HS-27A (cell line): Measurements from ENCODE around the gene BMP7.
"Not testable (repeated sequence)": the region's sequence is repeated elsewhere in the genome, so short reads cannot be mapped to it uniquely, and the experiment has no call there.

Experiments used
- DNase-seq: peaks from one replicate; pipeline ENCODE4 v3.0.0-alpha.2; 2012; ENCODE audit warnings: low read depth, missing footprints

The BMP7 gene

DNA sequence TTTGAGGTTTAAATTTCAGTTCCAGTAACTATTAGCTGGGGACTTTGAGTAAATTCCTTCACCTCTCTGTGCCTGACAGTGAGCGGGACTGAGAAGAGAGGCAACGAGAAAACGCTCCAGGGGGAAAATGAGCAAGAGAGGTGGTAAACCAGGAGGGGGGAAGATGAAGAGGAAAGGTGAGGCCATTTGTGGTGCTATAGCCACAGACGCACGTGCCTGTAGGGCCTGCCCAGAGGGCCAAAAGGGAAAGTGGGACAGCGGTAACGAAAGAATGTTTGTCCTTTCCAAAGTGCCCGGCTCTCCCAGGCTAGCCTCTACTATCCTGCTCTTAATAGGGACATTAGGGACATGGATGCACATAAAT is 99.2 kb downstream of the BMP7 start:
- no peak for DNase-seq

DNA sequence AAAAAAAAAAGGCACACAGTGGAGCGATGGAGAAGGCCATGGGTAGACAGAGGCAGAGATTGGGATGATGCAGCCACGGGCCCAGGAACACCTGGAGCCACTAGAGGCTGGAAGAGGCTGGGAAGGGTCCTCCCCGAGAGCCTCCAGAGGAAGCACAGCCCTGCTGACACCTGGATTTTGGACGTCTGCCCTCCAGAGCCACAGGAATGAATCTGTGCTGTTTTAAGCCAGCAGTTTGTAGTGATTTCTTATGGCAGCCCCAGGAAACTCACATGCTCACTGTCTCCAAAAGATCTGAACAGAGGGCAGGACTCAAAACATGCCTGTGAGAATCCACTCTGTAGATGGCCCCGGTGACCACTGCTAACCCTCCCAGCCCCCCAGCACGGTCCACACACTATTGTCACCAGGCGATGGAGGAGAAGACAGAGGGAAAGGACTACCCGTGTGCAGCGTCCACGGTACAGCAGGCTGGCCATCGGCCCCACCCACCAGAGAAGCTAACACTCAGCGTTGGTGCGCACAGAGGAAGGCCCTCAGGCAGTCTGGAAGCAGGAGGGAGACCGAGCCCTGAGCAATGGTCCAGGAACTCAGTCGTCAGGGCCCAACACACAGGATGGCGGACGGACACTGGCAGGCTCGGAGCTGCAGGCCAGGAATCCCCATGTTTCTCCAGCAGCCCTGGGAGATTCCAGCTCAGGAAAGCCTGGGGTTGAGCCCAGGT is 99.7 kb downstream of the BMP7 start:
- DNase-seq = no peak

DNA sequence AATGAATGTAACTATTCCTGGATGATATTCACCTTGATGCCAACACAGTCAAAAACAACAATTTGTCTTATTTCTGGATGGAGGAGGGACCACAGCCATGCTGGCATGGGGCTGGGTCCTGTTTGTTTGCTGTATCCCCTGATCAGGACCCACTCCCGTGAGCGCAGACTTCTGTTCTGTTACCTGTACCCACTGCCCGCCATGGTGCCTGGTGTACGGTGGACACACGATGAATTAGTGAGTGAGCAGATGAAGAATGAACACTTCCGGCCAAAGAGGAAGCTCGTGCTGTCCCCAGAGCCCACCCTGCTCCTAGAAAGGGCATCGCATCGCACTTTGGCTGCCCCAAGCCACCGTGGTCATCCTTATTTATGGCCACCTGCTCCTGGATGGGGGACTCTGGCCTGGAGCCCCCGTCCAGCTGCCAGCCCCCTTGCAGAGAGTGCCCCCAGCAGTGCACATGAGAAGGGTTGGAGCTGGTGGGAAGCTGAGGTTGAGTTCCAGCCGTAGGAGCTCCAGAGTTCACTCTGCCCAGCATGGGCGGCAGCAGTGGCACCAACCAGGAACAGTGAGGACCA is 100.9 kb downstream of the BMP7 start:
- no peak for DNase-seq

DNA sequence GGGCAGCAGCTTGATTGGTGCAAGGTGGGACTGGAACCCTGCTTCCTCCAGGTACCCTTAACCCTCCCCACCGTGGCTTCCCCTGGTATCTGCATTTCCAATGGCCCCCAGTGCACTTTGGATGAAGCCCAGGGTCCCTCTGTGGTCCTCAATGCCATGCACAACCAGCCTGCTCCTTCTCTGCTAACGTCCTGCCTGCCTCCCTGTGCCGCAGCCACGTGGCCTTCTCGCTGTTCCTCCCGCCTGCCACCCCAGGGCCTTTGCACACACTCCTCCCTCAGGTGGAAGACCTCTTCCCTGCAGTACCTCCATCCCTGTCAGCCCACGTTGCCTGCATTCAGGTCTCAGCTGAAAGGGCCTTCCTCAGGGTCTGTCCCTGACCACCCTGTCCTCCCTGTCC is 101.6 kb downstream of the BMP7 start:
- no peak for DNase-seq

DNA sequence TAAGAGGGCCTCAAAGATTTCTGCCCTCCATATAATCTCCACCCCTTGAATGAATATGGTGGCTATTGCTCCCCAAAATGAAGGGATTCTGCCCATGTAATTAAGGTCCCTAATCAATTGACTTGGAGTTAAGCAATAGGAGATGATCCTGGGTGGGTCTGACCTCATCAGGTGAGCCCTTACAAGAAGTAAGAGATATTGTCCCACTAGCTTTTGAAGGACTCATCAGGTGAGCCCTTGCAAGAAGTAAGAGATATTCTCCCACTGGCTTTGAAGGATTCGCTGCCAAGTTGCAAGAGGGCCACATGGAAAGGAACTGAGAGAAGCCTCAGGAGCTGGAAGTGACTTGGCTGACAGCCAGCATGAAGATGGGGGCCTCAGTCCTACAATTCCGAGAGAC is 103.4 kb downstream of the BMP7 start:
- DNase-seq = no peak

DNA sequence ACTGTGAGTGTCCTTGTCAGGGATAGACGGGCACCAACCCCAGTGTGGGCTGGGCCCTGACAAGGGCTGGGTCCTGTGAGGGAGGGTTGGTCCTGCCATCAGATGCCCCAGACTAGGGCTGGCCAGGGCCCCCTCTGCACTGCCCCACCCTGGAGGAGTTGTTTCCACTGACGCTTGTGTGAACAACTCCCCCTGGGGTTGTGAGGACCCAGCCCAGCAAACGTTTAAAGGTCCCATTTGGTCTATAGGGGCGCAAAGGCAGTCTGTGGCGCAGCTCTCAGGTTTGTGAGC is 104.1 kb downstream of the BMP7 start:
- DNase-seq = no peak

DNA sequence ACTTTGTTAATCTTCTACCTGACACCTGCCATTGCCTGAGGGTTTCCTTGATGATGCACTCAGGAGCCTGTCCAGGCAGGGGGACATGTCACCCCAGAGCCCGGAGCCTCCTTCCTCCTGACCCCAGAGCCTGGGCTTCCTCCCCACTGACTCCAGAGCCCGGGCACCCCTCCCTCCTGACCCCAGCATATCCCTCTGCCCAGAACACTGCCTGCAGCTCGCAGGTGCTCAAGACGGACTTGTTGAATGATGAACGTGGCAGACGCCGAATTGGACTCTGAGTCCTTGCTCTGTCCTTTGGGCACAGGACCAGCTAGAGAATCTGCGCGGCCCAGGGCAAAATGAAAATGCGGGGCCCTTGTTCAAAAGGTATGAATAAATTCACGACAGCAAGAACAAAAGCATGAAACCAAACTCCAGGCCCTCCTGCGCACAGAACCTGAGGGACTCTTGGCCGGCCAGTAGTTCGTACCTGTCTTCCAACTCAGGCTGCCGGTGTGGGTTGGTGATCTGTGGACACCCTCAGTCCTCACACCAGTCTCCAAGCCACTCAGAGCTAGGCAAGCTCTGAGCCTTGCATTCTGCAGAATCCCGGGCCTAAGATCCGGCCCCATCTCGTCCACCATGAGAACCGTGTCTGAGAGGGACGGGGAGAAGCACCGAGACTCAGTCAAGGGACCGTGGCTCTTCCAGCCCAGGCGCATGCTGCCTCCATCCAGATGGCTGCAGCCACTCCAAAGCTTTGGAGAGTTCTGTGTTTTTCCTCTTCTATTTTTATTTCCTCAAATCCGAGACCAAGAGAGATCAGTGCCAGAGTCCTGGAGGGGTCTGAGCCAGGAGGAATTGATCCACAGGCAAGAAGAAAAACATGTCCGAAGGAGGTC is 104.7 kb downstream of the BMP7 start:
- no peak for DNase-seq

DNA sequence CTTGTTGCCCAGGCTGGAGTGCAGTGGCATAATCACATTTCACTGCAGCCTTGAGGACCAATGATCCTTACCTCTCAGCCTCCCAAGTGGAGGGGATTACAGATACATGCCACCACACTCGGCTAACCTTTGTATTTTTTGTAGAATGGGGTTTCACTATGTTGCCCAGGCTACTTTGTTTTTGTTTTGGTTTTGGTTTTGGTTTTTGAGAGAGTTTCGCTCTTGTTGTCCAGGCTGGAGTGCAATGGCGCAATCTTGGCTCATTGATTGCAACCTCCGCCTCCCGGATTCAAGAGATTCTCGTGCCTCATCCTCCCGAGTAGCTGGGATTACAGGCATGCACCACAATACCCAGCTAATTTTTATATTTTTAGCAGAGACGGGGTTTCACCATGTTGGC is 105.5 kb downstream of the BMP7 start:
- no peak for DNase-seq

DNA sequence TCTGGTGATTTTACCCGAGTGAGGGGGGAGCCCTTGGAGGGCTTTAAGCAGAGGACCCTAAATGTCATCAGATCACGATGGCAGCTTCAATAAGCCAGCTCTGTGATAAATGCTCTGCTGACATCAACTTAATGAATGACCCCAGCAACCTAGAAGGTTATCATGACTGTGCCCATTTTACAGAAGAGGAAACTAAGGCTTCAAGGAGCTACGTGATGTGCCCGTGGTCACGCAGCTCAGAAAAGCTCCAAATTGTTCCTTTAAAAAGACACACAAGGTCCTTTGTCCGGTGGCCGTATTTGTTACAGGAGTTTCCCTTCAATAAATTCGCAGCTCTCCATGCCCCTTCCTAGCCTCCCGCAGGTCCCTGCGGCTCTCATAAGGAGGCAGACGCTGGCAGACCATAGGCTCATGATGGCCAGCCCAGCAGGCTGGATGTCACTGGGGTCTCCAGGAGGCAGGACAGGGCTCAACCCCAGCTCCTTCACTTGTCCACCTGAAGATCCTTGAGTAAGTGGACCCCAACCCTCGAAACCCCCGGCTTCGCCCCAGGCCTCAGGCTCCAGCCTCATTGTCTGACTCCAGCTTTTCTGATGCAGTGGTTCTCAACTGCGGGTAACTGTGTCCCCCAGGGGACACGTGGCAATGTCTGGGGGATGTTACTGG is 106.4 kb downstream of the BMP7 start:
- no peak for DNase-seq

DNA sequence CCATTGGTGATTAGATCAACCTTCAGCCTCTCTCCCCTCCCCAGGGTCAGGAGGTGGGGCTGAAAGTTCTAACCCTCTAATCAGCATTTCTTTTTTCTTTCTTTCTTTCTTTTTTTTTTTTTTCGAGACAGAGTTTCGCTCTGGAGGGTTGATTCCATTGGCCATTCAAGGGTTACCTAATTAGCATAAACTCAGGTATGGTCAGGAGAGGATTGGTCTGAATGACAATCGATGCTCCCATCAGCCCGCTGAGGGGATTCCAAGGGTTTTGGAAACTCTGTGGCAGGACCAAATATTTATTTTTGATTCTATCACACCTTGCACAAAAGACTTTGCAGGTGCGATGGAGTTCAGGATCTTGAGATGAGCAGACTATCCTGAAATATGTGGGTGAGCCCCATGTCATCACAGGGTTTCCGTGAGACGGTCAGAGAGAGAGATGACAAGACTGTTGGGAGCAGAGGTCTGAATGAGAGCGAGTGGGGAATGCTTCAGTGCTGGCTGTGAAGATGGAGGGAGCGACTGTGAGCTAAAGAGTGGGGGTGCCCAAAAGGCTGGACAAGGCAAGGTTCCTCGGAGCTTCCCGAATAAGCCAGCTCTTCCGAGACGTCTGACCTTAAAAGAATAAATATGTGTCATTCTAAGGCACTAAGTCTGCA is 107.1 kb downstream of the BMP7 start:
- DNase-seq = no peak

DNA sequence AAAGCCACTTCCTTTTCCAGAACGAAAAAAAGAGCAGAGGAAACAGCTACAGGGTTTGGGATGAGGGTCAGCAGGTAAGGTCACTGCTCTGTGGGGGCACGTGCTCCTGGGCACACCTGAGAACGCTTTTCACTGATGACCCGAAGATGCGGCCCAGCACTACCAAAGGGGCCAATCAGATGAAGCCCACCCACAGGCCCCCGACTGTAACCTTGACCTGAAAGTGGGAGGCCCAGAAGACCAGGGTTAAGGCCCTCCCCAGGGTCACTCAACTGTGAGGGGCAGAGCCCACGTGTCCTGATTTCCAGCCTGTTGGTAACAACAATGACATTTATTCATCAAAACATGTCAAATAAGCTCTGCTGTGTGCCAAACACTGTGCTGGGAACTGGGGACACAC is 108.0 kb downstream of the BMP7 start:
- no peak for DNase-seq

DNA sequence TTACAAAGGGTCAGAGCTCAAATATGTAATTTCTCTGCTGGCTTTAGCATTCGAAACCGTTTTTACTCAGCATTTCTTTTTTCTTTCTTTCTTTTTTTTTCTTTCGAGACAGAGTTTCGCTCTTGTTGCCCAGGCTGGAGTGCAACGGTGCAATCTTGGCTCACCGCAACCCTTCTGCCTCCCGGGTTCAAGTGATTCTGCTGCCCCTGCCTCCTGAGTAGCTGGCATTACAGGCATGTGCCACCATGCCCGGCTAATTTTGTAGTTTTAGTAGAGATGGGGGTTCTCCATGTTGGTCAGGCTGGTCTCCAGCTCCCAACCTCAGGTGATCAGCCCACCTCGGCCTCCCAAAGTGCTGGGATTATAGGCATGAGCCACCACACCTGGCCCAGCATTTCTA is 108.7 kb downstream of the BMP7 start:
- not testable (repeated sequence) for DNase-seq

DNA sequence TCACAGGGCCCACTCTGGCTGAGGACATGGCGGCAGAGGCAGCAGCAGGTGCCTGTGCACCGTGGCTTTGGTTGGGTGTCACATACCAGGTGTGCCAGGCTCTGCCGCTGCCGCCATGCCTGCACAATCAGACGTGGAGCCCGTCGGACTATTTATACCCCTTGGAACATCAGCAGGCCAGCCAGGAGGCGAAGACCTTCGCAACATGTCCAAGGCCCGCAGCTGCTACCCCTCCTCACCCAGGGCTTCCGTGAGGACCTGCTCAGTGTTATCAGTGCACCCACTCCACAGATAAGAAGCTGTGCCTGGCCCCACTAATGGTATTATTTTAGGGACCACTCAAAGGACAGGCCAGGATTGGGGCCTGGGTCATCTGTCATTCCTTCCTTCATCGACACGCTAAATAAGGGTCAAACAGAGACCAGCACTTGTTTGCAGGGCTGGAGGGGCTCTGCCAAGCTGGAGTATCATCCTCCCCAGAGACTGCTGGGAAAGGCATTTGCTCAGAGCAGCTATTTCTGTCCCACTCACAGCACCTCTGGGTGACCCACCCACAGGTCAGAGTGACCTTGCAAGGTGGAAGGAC is 109.2 kb downstream of the BMP7 start:
- no peak for DNase-seq

DNA sequence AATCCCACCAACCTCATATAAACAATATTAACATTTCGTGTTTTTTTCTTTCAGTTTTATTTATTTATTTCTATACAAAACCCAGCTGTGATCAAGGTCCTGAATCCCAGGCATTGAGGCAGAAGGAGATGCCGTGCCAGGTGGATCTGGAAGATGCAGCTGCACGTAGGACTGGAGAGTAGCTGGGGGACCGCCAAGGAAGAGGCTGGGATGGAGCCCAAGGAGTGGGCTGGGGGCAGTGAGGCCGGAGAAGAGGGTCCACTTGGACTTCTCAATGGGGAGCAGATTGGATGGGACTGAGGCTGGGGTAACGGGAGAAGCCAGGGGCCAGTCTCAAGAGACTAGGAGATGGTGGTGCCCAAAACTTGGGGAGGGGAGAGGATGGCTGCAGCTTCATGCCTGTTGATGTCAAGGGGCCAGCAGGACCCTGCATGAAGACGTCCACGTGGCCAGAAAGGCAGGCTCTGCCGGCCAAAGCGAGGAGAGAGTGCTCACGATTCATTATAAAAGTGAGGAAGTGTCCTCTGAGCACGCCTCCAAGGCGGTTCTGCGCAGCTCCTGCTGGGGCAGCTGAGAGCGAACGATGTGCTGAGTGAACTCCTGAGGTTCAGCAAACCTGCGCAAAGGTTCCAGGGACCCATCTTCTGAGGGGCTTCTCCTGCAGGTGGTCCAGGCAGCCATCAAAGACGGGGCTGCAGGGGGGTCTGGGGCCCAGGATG is 110.3 kb downstream of the BMP7 start:
- DNase-seq = no peak

DNA sequence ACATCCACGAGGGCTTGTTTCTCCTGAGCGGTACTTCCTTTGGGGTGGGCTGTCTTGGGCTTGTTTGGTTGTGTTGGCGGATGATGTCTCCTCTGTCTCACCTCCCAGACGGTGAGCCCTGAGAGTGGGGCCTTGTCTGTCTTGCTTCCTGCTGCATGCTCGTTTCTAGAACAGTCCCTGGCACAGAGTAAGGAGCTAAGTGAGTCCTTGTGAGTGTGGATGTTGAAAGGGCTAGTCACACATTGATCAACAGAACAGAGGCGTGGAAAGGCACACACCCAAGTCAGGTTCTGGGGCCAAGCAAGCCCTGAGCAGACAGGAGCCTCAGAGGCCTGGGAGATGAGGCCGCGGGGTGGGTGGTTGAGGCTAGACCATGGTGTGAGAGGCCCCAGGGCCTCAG is 111.0 kb downstream of the BMP7 start:
- DNase-seq = no peak

DNA sequence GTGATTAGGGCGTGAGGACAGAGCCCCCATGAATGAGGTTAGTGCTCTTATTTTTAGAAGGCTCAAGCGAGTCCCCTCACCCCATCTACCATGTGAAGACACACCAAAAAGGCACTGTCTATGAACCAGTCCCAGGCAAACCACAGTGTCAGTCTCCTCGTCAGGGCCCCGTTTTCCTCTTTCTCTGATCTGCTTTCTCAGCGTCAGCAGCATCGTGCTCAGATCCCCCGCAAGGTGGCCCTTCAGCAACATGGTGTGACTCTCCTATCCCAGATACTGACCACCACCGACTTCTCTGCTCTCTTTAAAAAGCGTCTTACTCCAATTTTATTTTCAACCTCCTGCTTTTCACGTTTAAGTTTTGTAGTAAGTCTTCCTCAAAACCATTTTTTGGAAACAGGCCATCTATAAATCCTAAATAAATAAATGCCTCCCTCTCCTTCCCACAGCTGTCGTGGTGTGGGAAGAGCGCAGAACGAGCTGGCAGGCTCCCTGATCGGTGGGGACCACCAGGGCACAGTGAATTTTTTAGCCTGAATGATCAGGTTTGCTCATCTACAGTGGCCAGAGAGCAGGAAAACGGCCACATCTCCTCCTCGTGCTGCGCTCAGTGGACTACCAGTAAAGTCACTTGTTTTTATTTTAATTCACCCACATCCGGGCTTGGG is 113.1 kb downstream of the BMP7 start:
- DNase-seq = no peak

DNA sequence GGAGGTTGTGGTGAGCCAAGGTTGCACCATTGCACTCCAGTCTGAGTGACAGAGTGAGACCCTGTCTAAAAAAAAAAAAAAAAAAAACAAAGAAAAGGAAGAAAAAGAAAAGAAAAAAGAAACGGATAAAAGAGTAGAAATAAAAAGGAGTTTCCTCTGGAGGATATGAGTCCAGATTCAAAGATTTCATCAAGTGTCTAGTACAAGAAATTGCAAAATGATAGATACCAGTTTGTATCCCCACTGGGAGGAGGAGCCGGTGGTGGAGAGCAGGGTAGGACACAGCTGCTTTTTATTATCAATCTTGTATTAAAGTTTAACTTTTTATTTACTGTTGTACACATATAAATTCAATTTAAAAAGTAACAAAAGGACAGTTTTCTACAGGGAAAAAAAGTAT is 113.9 kb downstream of the BMP7 start:
- no peak for DNase-seq

DNA sequence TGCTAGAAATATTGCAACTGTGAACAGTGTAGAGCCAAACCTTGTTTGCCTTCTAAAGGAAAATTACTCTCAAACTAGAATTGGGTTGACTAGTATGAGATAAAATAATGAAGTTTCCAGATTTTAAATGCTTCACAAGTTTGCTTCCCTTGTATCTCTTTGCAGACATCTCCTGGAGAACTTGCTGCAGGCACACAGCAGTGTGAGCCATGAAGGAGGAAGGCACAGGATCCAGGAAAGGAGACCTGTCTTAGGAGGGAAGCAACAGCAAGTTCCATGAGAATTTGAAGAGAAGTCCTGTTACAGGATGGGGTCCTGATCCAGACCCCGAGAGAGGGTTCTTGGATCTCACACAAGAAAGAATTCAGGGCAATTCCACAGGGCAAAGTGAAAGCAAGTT is 115.9 kb downstream of the BMP7 start:
- no peak for DNase-seq

DNA sequence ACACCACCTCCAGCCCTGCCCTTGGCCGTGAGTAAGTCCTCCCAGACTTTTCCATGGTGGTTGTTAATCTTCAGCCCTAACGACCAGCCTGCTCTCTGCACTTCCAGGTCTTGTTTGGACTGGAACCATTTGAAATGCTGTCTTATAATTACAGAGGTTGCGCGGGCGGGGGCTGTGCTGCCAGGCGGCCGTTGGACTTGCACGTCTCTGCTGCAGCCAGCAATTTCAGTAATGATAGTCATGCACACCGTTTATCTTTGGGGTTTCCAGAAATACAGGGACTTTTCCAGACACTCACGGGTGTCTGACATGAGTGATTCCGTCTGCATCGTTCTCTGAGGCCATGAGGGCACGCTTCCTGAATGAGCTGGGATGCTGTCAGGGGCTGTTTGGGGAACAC is 118.2 kb downstream of the BMP7 start:
- DNase-seq = no peak

DNA sequence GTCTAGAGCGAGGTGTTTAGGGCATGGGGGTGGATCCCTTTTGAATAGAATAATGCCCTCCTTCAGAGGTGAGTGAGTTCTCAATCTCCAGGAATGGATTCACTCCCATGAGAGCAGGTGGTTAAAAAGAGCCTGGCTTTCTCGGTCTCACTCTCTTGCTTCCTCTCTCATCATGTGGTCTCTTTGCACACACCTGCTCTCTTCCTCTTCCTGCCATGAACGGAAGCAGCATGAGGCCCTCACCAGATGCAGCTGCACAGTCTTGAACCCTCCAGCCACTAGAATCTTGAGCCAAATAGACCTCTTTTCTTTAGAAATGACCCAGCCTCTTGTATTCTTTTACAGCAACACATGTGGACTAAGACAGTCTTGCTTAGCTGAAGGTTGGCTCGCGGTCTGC is 119.3 kb downstream of the BMP7 start:
- no peak for DNase-seq

DNA sequence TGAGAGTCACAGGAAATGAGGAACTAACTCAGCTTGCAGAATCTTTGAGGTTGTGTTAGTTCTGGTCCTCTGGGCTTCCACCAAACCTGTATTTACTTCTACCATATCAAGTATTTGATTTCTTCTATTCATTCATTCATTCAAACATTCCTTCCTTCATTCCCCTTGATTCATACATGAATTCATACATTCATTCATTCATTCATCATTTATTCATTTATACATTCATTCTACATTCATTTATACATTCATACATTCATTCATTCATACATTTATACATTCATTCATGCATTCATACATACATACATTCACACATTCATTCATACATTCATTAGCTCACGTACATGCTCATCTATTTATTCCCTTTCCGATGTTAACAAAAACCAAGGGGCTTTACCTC is 120.3 kb downstream of the BMP7 start:
- no peak for DNase-seq
